Measurements from ENCODE around the gene OR4F3.
"Not testable (repeated sequence)": the region's sequence is repeated elsewhere in the genome, so short reads cannot be mapped to it uniquely, and the experiment has no call there.

OR4F3 gene

GRCh38 chr5:181366968-181367367, at the start of gene OR4F3:
Gene OR4F3 (plus strand): TSS chr5:181367268.
- not testable (repeated sequence) for DNase-seq (ENCODE audit: low read depth)
